HG02840 (cell line): ENCODE data around the gene TMPRSS11F.

Source experiments
- ATAC-seq: cut with Tn5 transposase; IDR thresholded peaks from one replicate; pipeline ENCODE4 v1.9.1; 2021; ENCODE audit warnings: mild to moderate bottlenecking, moderate library complexity, moderate number of reproducible peaks; ENCODE audit not compliant: unreplicated experiment, low FRiP score

TMPRSS11F gene

GRCh38 chr4:68079928-68080327 lies 49.7 kb downstream of the TMPRSS11F start:
- ATAC-seq = no peak

DNA sequence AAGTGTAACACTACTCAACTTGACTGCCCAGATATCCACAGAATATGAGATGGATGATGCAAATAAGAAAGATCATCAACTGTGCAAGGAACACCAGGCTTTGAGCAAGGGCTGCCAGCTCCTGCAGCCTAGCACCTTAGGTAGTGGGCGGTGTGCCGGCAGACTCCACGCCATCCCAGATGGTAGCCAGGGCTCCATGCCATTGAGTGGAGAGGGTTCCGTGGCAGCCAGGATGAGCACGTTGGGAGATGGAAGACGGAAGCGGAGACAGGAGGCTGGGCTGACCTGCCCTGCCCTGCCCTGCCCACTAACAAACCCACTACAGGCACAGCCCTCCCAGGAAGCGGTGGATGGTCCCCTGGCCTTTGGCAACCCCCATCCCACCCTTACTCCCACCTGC lies 51.9 kb downstream of the TMPRSS11F start:
- ATAC-seq = no peak

- no peak for ATAC-seq
Measured at GRCh38 chr4:68077301-68077700, 52.4 kb downstream of the TMPRSS11F start.

GRCh38 chr4:68076194-68076593 lies 53.5 kb downstream of the TMPRSS11F start:
- ATAC-seq = no peak

- ATAC-seq = no peak
Measured at GRCh38 chr4:68074397-68074796, 55.3 kb downstream of the TMPRSS11F start.

DNA sequence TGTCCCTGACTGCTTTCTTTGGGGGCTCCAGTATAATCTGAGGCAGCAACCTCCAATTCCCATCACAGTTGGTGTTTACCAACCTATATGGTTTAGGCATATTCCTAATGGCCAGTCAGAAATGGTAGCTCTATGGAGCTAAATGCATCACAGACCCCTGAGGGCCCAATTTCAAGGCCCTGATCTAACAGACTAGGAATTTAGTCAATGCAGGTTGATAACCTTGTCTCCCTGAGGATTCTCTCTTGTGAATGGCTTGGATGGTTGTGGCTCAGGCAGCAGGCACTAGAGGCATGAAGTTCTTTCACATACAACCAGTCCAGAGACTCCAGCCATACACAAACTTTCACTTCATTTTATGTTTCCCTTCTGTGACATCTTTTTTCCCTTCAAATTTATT lies 59.4 kb downstream of the TMPRSS11F start:
- ATAC-seq = no peak

DNA sequence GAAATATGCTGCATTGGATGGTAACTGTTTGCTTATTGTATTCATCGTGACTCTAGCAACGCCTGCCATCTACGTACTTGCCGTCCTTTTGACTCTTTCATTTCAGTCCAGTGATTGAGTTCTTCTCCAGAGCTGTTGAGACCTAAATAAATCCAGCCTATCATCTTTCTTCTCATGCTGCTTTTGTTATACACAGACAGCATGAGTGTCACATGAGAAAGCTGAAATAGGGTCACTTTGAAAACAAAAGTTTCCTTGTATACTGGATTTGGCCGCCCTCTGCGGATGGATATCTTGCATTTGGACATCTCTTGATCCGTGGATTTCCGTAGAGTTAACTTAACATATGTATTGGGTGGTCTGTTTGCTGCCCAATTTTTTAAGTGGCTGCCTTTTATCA lies 67.2 kb downstream of the TMPRSS11F start:
- no peak for ATAC-seq

- ATAC-seq = no peak
Measured at GRCh38 chr4:68038272-68038671, 91.4 kb downstream of the TMPRSS11F start.

DNA sequence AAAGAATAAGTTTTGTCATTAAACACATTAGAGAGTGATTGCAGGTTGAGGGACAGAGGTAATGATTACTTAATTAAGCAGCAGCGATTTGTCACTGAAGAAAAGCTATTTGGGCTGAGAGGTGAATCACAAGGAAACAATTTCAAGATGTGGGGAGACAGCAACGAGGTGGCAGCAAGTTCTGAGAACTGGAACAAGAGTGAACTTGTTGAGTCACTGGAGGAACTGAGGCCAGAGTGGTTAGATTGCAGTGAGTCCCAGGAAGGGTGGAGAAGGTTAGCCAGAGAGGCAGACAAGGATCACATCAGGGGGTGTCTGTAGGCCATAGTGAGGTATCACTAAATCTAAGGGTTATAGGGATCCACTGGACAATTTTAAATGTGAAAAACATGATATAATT lies 108.5 kb downstream of the TMPRSS11F start:
- no peak for ATAC-seq

- no peak for ATAC-seq
Measured at GRCh38 chr4:68011684-68012083, 118.0 kb downstream of the TMPRSS11F start.
